H1 (cell line): ENCODE measurements around the gene ALAS1. TPM values are rescaled to one million over a fixed set of nuclear protein-coding genes. Genes with fewer than 3 reads are reported as not detected.

Experiments
- MAFK ChIP-seq: IDR thresholded peaks from 2 replicates; pipeline ENCODE4 v1.6.1; 2012; ENCODE audit warnings: low read depth, mild to moderate bottlenecking, improper control_type of control experiment, low read length
- NRF1 ChIP-seq: IDR thresholded peaks from 2 replicates; pipeline ENCODE4 v1.6.1; 2011; ENCODE audit warnings: mild to moderate bottlenecking, low read depth, low read length, improper control_type of control experiment
- RFX5 ChIP-seq: IDR thresholded peaks from 2 replicates; pipeline ENCODE4 v1.6.1; 2011; ENCODE audit warnings: low read depth, low read length, improper control_type of control experiment, borderline replicate concordance
- SIRT6 ChIP-seq: IDR thresholded peaks from one replicate; pipeline ENCODE4 v1.7.1; 2012; ENCODE audit warnings: low read length, inconsistent platforms
- TAF7 ChIP-seq: optimal IDR thresholded peaks from 2 replicates; pipeline ENCODE3; 2011; ENCODE audit warnings: low read depth, mild to moderate bottlenecking, inconsistent platforms, low read length, moderate library complexity, borderline replicate concordance
- TEAD4 ChIP-seq: IDR thresholded peaks from 2 replicates; pipeline ENCODE4 v1.6.1; 2012; ENCODE audit warnings: low read depth, low read length, inconsistent platforms, mixed read lengths
- polyA plus RNA-seq, 7 experiments: library from polyadenylated mRNA; depleted of rRNA in 3 of 7; stranded (reverse) in 5 of 7; unstranded in 2 of 7; fragments of >200 nt in 5 of 7; fragments of 200-250 nt in 2 of 7; gene quantifications; 1 replicate in 5 of 7; 2 replicates in 1 of 7; 4 replicates in 1 of 7; pipeline versions ENCODE4 v1.2.1 to v1.2.3, GENCODE V29; 2011 to 2013; ENCODE audit warnings: missing spikeins in 2 of 7, mixed read lengths in 2 of 7
- total RNA-seq: library from RNA; stranded (reverse); fragmentation: NEBNext Ultra II Directional; extraction: Animal tissue kit (Norgen Biotek cat#: 25700); gene quantifications from 2 replicates; pipeline ENCODE4 v1.2.1, GENCODE V29; 2021

Gene ALAS1
- total and polyA plus RNA-seq, 2 of the 8 experiments (the other 6 are each of a cell fraction or from before 2014, with no cell fraction given): 45.9 to 84.4 TPM

DNA sequence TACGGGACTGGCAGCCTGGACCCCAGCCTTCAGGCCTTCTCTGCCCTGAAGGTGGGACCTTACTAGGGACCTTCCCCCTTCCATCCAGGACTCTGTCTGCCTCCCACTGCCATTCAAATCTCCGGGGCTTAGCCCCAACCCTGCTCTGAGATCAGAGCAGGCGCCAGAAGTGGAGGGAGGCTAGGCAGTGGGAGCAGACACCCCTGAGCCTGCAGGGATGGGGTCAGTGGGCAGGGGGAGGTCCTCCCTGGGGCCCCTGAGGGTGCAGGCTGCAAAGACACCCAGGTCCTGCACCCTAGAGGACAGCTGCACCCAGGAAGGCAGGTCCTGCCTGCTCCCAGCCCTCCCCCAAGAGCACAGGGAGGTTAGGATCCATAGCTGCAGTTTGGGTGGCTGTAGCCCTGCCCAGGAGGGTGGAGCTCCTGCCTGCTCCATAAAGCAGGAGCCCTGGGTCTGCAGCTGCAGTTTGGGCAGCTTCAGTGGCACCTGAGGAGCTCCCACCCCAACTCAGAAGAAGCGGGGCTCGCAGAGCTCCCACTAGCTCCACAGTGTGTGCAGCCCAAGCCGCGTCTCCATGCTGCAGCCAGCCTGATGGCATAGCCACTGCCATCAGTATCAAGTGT is 35.6 kb upstream of the ALAS1 start (continued):
- no peak for TF ChIP-seq SIRT6
- no peak for TF ChIP-seq RFX5
- TF ChIP-seq TAF7: no peak
- TF ChIP-seq MAFK: no peak
- no peak for TF ChIP-seq NRF1
- TF ChIP-seq TEAD4: no peak
- TF ChIP-seq, all 59 proteins: peak for 0
